ENCODE data around the gene KCNG3.

The KCNG3 gene

DNA sequence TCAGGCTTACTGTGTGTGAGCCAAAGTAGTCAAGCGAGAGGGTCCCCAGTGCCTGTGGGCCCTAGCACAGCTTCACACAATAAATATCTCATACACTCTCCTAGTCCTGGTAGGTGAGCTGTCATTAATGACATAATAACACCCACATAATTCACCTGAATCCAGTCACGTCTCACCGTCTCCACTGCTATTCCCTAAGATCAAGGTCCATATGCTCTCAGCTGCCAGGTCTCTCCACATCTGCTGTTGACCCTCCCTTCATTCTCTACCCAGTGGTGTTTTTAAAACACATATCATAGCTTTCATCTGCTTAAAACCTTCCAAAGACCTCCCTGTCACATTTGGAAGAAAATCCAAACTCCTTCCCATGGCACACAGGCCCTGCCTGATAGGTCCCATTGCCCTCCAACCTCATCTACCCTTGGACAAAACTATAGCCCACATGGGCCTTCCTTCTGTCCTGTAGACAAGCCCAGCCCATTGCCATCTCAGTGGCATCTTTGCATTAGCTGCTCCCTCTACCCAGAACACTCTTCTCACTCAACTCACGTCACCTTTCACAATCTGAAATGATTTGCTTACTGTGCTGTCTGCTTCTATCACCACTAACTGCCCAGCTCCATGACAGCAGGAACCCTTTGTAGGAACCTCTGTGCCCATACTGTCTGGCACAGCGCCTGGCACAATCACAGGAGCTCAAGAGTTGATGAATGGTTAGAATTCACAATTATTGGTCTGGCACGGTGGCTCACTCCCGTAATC, 7.5 kb downstream of the KCNG3 start:
- no peak for DNase-seq (ENCODE audit: low read depth in 3 of 3)

DNA sequence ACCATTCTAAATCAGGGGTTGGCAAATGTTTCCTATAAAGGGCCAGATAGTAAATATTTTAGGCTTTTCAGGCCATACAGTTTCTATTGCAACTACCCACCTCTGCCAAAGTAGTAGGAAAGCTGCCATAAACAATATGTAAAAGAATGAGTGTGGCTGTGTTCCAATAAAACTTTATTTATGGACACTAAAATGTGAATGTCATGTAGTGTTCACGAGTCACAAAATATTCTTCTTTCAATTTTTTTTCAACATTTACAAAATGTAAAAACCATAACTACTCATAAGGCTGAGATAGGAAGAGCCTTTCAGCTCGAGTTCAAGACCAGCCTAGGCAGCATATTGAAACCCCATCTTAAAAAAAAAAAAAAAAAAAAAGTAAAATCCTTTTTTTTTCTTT, 13.4 kb downstream of the KCNG3 start:
- no peak for DNase-seq (ENCODE audit: low read depth in 3 of 3)

DNA sequence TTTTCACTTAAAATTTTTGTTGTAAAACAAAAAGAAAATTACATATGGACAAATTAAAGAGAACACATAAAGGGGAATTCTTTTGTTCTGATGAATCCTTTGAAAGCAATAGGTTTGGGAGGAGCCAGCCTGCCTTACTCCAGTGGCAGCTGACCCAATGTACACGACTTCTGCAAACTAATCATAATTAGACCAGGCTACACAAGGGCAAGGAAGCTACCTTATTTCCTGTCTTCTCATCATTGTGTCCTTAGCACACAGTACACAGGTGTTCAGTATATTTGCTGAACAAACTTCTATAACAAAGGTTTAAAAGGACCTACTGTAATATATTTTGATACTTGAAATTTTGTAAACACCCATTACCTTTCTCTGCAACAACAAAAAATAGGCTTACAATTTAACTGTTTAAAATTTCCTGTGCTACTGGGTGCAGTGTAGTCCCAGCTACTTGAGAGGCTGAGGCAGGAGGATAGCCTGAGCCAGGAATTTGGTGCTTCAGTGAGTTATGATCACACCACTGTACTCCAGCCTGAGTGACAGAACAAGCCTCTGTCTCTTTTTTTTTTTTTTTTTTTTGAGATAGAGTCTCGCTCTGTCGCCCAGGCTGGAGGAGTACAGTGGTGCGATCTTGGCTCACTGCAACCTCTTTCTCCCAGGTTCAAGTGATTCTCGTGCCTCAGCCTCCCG, 18.9 kb downstream of the KCNG3 start:
- DNase-seq (ENCODE audit: low read depth in 3 of 3), result no peak

DNA sequence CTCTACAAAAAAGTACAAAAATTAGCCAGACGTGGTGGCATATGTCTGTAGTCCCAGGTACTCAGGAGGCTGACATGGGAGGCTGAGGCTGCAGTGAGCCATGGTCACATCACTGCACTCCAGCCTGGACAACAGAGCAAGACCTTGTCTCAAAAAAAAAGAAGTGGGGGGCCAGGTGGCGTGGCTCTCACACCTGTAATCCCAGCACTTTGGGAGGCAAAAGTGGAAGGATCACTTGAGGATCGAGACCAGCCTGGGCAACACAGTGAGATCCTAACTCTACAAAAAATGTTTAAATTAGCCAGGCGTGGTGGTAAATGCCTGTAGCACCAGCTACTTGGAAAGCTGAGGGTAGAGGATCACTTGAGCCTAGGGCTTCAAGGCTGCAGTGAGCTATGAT, 23.1 kb downstream of the KCNG3 start:
- DNase-seq (ENCODE audit: low read depth in 3 of 3), result no peak

DNA sequence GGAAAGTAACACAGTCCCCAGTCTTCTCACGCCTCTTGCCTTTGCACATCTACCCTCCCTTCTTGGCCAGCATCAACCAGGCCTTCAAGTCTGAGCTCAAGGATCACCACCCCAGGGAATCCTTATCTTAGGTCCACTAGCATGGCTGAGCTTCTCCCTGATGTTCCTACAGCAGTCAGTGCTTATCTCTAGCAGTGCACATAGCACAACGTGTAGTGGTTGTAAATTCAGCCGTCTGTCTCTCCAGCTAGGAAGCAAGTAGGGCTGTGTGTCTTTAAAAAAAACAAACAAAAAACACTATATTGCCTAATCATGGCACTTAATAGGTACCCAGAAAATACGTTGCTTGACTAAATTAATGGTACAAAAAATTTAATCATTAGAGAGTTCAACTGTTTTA, 29.2 kb downstream of the KCNG3 start:
- DNase-seq (ENCODE audit: low read depth in 3 of 3), result no peak

DNA sequence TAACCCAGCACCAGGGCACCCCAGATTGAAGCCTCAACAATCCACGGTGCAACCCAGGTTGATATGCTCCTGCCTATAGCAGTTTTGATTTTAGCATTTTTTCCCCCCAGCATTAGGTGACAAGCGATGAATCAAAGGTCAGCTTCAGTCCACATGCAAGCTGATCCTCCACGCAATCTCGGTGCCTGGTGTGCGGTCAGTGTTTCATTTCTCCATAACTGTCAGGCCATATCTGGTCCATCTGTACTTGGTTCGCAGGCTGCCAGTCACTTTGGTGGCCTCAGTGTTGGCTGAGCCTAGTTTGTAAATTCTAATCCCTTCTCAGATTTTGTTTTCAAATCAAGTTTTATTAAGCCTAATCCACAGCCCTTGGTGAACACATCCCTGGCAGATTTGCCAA, 30.2 kb downstream of the KCNG3 start:
- no peak for DNase-seq (ENCODE audit: low read depth in 3 of 3)

DNA sequence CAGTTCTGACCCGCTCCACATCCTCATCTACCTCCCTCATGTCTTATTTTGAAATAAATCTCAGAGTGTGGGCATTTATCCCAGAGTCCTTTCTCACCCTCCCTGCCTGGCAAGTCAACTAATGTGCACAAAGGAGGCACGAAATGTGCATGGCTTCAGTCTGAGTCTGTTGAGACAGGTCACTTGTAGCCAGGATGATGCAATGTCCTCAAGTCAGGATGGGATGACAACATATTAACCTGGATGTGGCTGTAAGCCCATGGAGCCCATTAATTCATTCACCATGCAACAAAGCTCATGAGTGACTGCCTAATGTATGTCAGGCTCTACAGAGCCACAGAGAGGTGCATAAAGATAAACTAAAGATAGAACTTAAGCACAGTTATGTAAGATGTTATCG, 34.5 kb downstream of the KCNG3 start:
- DNase-seq (ENCODE audit: low read depth in 3 of 3), result no peak

DNA sequence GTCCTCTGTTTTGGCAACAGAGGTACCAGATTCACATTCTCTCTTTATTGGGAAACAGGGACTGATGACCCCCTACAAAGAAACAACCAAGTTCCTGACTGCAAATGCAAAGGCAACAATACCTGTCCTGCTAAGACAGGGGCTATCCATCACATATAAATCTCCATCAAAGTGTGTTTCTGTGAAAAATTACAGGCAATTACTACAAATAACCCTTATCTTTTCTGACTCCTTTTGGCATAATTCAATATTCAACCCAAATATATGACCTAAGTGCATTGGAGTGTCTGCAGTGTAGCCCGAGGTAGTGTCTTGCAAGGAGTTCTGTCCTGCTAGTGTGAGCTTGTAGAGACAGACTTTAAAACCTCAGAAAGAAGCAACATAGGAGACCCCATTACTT, 35.4 kb downstream of the KCNG3 start:
- DNase-seq (ENCODE audit: low read depth in 3 of 3), result no peak

DNA sequence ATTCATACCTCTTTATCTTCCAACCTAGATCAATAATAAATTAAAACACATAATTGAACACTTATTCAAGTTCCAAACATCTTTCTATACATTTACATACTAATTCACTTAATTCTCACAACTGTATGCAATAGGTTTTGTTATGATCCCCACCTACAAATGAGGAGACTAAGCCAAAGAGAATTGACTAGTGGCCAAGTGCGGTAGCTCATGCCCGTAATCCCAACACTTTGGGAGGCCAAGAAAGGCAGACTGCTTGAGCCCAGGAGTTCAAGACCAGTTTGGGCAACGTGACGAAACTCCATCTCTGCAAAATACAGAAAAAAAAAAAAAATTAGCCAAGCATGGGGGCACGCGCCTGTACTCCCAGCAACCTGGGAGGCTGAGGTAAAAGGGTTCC, 36.8 kb downstream of the KCNG3 start:
- DNase-seq (ENCODE audit: low read depth in 3 of 3), result no peak

DNA sequence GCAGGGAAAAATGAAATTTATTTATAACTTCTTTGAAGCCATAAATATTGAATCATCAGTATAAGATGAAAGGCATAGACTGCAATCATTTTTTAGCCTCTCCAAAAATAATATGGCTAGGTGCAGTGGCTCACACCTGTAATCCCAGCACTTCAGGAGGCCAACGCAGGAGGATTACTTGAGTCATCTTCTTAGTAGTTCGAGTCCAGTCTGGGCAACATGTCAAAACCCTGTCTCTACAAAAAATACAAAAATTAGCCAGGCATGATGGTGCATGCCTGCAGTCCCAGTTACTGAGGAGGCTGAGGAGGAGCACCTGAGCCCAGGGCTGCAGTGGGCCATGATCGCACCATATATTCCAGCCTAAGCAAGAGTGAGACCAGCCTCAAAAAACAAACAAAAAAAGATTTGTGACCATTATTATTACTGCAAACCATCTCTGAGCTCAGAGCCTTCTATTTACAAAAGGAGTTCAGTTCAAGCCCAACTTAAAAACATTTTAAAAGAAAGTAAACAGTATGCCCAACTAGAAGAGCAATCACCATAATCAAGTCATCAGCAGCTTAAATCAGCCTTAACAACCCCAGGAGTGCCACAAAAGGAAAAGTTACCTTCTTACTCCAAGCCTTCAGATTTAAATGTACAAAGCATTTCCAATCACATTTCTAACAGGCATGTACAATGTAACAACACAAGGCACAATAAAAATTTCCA, 37.5 kb downstream of the KCNG3 start:
- no peak for DNase-seq (ENCODE audit: low read depth in 3 of 3)

DNA sequence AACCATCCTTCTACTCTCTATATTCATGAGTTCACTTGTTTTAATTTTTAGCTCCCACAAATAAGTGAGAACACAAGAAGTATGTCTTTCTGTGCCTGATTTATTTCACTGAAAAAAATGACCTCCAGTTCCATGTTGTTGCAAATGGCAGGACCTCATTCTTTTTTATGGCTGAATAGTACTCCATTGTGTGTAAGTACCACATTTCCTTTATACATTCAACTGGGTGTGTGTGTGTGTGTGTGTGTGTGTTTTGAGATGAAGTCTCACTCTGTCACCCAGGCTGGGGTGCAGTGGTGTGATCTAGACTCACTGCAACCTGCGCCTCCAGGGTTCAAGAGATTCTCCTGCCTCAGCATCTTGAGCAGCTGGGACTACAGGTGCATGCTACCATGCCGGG, 41.2 kb downstream of the KCNG3 start:
- DNase-seq (ENCODE audit: low read depth in 3 of 3), result no peak

DNA sequence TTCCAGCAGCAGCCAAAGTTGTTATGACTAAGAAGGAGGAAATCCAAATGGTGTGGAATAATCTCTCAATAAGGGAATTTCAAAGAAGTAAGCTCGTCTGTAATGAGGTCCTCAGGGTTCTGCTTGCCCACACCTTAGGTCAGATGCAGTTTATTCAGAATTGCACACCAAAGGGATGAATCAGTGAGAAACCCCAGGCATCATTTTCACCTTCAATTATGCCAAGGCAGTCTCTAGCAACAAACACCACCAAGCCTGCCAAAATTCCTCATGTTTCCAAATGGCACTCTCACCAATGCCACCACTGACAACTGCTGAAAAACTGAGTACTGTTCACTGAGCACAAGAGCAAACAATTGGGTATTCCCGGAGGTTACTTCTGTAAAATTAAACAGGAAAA, 43.6 kb downstream of the KCNG3 start:
- DNase-seq (ENCODE audit: low read depth in 3 of 3), result no peak

DNA sequence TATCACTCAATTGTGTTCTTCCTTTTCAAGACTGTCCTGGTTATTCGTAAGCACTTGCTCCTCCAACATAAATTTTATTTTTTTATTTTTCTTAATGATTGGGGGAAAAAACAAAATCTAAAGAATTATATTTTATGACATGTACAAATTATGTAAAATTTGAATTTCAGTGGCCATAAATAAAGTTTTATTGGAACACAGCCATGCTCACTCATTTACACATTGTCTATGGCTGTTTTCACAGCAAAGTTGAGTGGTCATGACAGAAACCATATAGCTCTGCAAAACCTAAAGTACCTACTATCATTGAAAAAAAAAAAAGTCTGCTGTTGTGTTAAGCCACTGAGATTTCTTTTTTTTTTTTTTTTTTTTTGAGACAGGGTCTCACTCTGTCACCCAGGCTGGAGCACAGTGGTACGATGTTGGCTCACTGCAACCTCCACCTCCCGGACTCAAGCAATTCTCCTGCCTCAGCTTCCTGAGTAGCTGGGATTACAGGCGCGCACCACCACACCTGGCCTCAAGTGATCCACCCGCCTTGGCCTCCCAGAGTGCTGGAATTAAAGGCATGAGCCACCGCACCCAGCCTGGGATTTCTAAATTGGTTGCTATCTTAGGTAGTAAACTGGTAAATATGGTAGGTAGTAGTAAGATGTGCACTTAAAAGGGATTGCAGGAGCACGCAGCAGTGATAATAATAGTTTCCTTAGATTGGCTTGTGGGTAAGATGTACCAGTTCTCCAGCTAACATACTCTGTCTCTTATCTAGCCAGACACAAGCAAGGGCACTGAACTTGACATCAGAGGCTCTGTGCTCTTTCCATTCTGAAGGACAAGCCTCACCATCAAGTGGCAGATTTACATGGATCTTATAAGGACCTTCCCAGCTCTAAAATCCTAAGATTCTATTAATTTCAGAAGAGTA, 44.4 kb downstream of the KCNG3 start:
- no peak for DNase-seq (ENCODE audit: low read depth in 3 of 3)

DNA sequence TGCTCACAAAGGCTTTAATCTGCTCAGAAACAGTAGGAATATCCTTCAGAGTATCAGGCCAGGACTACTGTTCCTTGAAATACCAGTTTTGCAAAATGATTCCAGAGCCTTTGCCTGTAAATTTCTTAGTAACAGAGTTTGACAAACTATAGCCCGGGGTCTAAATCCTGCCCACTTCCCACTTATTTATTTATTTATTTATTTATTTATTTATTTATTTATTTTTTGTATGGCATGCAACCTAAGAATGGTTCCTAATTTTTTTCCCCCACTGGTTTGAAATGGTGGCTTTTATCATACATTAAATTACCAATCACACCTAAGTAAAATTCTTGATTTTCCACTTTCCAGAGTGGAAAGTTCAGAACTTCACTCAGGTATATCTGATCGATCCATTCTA, 45.6 kb downstream of the KCNG3 start:
- no peak for DNase-seq (ENCODE audit: low read depth in 3 of 3)

DNA sequence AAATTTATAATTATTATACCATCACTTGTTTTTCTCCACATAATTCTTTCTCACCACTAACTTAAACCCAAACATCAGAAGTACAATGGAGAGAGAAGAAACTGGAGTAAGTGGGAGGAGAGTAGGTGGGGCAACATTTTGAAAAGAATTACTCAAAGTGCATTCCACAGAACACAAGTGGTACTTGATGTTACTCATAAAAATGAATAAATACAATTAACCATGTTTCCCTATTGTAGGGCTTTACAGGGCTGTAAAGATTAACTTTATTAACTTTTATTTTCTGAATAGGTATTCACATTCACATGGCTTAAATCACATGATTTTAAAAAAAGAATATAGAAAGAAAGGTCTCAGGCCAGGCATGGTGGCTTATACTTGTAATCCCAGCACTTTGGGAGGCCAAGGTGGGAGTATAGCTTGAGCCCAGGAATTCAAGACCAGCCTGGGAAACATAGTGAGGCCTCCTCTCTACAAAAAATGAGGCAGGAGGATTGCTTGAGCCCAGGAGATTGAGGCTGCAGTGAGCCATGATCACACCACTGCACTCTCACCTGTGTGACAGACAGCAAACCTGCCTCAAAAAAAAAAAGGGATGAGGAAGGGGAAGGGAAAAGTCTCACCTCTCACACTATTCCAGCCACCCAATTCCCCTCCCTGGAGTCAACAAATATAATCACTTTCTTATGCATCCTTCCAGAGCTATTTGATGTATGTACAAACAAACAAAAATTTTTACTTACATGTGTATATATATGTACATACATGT, 47.1 kb downstream of the KCNG3 start:
- DNase-seq (ENCODE audit: low read depth in 3 of 3), result no peak

DNA sequence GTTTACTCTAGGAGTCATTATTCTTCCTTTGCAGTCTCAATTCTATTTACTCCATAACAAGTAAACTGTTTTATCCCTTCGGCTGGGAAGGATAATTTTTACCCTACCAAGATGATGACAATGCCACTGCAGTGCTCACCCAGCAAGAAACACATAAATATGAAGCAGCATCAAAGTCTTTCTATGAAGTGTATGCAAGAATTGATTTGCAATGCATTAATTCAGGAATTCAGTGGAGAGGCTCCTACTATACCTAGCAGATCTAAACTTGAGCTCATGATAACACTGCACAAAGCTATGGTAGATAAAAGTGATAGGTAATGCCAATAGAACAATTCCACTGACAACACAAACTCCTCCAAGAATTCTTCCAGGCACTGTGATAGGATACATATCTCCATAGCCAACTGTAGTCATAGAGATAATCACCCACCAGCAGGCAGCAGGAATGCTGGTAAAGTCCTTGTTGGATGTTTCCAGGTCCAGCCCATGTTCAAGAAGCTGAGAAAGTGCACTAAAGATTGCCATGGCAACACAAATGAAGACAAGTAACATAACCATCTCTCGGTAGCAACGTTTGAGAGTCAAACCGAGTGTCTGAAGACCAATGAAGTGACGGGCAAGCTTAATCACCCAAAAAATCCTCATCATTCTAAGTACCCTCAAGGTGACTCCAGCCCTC, 49.9 kb downstream of the KCNG3 start:
- no peak for DNase-seq (ENCODE audit: low read depth in 3 of 3)

DNA sequence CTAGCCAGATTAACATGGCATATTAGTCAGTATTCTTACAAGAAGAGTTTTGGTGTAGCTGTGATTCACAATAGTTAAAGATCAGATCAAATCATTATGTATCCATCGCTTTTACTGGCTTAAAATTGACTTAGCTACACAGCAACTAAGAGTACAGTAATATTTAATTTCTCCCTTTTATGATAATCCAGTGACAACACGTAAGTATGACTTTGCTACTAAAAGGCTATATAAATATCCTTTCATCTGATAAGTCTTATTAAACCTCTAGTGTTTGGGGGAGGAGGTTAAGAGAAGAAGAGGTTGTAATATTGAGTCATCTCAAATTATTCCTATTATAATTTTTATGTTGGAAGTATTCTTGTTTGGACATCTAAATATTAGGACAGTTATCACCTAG, 51.0 kb downstream of the KCNG3 start:
- DNase-seq (ENCODE audit: low read depth in 3 of 3), result no peak

DNA sequence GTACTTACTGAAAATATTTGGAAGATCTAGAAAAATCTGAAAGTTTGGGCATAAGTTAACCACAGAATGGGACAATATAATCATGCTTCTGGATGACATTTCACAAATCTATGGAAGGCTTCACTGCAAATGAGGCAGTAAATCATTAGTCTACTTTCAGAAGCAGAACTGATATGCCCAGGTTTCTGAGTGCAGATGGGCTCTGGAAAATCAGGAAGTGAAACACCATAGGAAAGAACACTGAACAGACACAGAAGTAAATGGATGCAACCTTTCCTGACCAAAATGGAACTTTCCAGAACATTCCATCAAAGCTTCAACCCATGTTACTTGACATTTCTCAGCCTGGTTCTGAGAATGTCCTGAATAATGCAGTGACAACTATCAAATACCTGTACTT, 55.1 kb downstream of the KCNG3 start:
- DNase-seq (ENCODE audit: low read depth in 3 of 3), result no peak

DNA sequence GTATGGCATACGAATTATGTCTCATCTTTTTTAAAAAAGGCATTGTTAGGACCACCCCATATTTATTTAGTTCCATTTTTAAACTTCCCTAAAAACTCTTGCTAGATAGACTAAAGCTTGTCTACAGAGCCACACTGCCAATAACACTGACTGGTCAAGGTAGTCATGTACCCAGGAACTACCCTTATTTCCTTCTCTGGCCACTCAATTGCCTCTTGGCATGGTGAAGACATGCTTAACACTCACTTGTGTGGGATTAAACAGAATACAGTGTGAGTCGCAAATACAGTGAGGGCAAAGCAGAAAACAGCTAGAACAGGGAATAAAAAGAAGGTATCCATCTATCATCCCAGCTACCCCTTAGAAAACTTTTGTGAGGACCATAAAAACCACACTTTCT, 57.4 kb downstream of the KCNG3 start:
- no peak for DNase-seq (ENCODE audit: low read depth in 3 of 3)

DNA sequence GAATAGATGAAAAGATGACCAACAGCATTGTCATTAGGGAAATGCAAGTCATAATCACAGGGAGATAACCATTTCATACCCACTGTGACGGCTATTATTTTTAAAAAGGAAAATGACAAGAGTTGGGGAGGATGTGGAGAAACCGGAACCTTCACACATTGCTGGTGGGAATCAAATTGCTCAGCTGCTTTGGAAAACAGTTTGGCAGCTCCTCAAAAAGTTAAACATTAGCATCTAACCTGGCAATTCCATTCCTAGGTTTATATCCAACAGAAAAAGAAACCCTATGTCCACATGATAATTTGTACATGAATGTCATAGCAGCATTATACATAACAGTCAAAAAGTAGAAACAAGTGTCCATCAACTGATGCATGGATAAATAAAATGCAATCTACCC, 58.2 kb downstream of the KCNG3 start:
- DNase-seq (ENCODE audit: low read depth in 3 of 3), result no peak

DNA sequence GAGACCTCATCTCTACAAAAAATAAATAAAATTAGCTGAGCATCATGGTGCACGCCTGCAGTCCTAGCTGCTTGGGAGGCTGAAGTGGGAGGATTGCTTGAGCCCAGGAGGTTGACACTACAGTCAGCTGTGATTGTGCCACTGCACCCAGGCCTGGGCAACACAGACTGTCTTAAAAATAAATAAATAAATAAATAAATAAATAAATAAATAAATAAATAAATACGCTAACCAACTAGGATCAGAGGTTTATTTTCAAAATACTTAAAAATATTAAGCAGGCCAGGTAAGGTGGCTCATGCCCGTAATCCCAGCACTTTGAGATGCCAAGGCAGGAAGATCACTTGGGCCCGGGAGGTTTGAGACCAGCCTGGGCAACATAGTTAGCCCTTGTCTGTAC, 63.6 kb downstream of the KCNG3 start:
- DNase-seq (ENCODE audit: low read depth in 3 of 3), result no peak

Measured in stimulated activated CD4-positive, alpha-beta T cell treated with anti-CD3 and anti-CD28 coated beads, TNF-alpha, amount 100 ng/mL, for 48 hours (primary cell).